Ovary (tissue), 3 donors: ENCODE results near the gene EXOC6B.

Experiments used
- EP300 ChIP-seq: sonication (generic); formaldehyde crosslinking; IDR thresholded peaks from one replicate; pipeline ENCODE4 v1.6.1; 2017; ENCODE audit warnings: antibody characterized with exemption
- POLR2A ChIP-seq: fragments of 450-650 bp; IDR thresholded peaks from one replicate; pipeline ENCODE4 v1.6.1; 2017; ENCODE audit warnings: antibody characterized with exemption, mild to moderate bottlenecking, moderate library complexity
- TF ChIP-seq, protein P1 (sequence below), 3 donors: fragments of 450-650 bp in 2 of 3; fragments of 200-600 bp in 1 of 3; IDR thresholded peaks; one replicate each; pipeline versions ENCODE4 v1.5.1 to v1.8.0; 2016 to 2022; ENCODE audit warnings: antibody characterized with exemption in 3 of 3, mild to moderate bottlenecking in 1 of 3
- donor health status: DM: no; HTN: no; CAD: no.

DNA sequence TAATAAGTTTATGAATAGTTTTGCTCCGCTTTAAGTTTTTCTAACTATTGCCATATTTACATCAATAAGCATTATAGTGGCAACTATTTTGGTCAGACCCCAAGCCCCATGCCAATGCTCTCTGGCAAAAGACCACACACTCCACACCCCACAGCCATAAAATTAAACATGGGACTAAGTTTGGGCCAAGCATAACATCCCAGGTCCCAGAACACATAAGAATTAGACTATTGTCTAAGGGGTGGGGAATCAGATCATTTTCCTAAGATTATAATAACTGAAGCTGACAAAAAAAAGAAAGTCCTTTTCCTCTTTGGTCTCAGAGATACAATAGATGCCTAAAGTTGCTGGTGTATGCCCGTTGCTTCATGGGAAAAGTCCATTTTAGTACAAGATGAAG lies 46.3 kb downstream of the EXOC6B start:
- TF ChIP-seq, protein P1, sequence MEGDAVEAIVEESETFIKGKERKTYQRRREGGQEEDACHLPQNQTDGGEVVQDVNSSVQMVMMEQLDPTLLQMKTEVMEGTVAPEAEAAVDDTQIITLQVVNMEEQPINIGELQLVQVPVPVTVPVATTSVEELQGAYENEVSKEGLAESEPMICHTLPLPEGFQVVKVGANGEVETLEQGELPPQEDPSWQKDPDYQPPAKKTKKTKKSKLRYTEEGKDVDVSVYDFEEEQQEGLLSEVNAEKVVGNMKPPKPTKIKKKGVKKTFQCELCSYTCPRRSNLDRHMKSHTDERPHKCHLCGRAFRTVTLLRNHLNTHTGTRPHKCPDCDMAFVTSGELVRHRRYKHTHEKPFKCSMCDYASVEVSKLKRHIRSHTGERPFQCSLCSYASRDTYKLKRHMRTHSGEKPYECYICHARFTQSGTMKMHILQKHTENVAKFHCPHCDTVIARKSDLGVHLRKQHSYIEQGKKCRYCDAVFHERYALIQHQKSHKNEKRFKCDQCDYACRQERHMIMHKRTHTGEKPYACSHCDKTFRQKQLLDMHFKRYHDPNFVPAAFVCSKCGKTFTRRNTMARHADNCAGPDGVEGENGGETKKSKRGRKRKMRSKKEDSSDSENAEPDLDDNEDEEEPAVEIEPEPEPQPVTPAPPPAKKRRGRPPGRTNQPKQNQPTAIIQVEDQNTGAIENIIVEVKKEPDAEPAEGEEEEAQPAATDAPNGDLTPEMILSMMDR (IDR thresholded peaks at IDR 0.05): no peak
- no peak for TF ChIP-seq POLR2A
- no peak for TF ChIP-seq EP300
